ENCODE results near the gene PCNX1.

- no peak for TF ChIP-seq CTCF (conservative IDR thresholded peaks at IDR 0.05; ENCODE audit: low read depth, low read length)
- TF ChIP-seq EZH2 (IDR thresholded peaks at IDR 0.05; ENCODE audit: low read length, unreplicated experiment), result no peak
Observed at GRCh38 chr14:71004481-71004880, 97.2 kb downstream of the PCNX1 start.
